ENCODE measurements around the gene FUT3.

GRCh38 chr19:5831159-5831558 lies 20.1 kb downstream of the FUT3 start:
- TF ChIP-seq, protein P1, sequence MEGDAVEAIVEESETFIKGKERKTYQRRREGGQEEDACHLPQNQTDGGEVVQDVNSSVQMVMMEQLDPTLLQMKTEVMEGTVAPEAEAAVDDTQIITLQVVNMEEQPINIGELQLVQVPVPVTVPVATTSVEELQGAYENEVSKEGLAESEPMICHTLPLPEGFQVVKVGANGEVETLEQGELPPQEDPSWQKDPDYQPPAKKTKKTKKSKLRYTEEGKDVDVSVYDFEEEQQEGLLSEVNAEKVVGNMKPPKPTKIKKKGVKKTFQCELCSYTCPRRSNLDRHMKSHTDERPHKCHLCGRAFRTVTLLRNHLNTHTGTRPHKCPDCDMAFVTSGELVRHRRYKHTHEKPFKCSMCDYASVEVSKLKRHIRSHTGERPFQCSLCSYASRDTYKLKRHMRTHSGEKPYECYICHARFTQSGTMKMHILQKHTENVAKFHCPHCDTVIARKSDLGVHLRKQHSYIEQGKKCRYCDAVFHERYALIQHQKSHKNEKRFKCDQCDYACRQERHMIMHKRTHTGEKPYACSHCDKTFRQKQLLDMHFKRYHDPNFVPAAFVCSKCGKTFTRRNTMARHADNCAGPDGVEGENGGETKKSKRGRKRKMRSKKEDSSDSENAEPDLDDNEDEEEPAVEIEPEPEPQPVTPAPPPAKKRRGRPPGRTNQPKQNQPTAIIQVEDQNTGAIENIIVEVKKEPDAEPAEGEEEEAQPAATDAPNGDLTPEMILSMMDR (IDR thresholded peaks at IDR 0.05), result no peak
- TF ChIP-seq ZFX (IDR thresholded peaks at IDR 0.05; ENCODE audit: borderline replicate concordance), result no peak
